Ovary (tissue), 3 donors: Measurements from ENCODE around the gene AFAP1L1.

ENCODE experiments used
- CTCF ChIP-seq, 3 donors: fragments of 450-650 bp in 2 of 3; fragments of 200-600 bp in 1 of 3; IDR thresholded peaks; one replicate each; pipeline versions ENCODE4 v1.5.1 to v1.8.0; 2016 to 2022; ENCODE audit warnings: antibody characterized with exemption in 3 of 3, mild to moderate bottlenecking in 1 of 3
- EP300 ChIP-seq: sonication (generic); formaldehyde crosslinking; IDR thresholded peaks from one replicate; pipeline ENCODE4 v1.6.1; 2017; ENCODE audit warnings: antibody characterized with exemption
- POLR2A ChIP-seq: fragments of 450-650 bp; IDR thresholded peaks from one replicate; pipeline ENCODE4 v1.6.1; 2017; ENCODE audit warnings: antibody characterized with exemption, mild to moderate bottlenecking, moderate library complexity
- donor health status: DM: no; HTN: no; CAD: no.

GRCh38 chr5:149254506-149254905 lies 17.2 kb upstream of the AFAP1L1 start:
- no peak for TF ChIP-seq CTCF (IDR thresholded peaks at IDR 0.05)
- TF ChIP-seq EP300, result no peak
- TF ChIP-seq POLR2A, result no peak
